SW 1271 (cell line): Measurements from ENCODE around the gene OXLD1.

Source experiments
- DNase-seq, 2 experiments: peaks; one replicate each; lab custom pipeline; 2025; lab: John Stamatoyannopoulos, UW

The OXLD1 gene

GRCh38 chr17:81616877-81617276, 49.5 kb downstream of the OXLD1 start:
- DNase-seq, result no peak

GRCh38 chr17:81615401-81615930, 50.9 kb downstream of the OXLD1 start:
- no peak for DNase-seq
